Natural killer cell (primary cell): ENCODE results near the gene PLA1A. TPM values are rescaled to one million over a fixed set of nuclear protein-coding genes. Genes with fewer than 3 reads are reported as not detected.
"Not testable (repeated sequence)": the region's sequence is repeated elsewhere in the genome, so short reads cannot be mapped to it uniquely, and the experiment has no call there.

Source experiments
- ATAC-seq, 3 donors: fragments of 150-1000 bp in 2 of 3; fragments of 200-7000 bp in 1 of 3; cut with Tn5 transposase; 1 replicate in 1 of 3; 2 replicates in 2 of 3; pipeline ENCODE4 v1.10.0; 2021; ENCODE audit warnings: mild to moderate bottlenecking in 2 of 3, moderate library complexity in 2 of 3
- DNase-seq, 2 donors: peaks; one replicate each; pipeline versions ENCODE4 v3.0.0 to v3.0.0-alpha.2; 2013 to 2021; ENCODE audit warnings: mixed read lengths in 1 of 2
- H3K27ac ChIP-seq: one replicate; pipeline ENCODE4 v1.5.1; 2013; ENCODE audit warnings: mild to moderate bottlenecking, low read length
- H3K27me3 ChIP-seq: one replicate; pipeline ENCODE4 v1.6.1; 2013; ENCODE audit warnings: low read length; ENCODE audit not compliant: control insufficient read depth, insufficient read depth
- H3K36me3 ChIP-seq: one replicate; pipeline ENCODE4 v1.6.1; 2013; ENCODE audit warnings: low read length; ENCODE audit not compliant: control insufficient read depth, insufficient read depth
- H3K4me1 ChIP-seq: one replicate; pipeline ENCODE4 v1.6.1; 2013; ENCODE audit warnings: low read length; ENCODE audit not compliant: control insufficient read depth, insufficient read depth
- H3K4me3 ChIP-seq: one replicate; pipeline ENCODE4 v1.5.1; 2013; ENCODE audit warnings: low read length
- H3K9me3 ChIP-seq: one replicate; pipeline ENCODE4 v1.6.1; 2013; ENCODE audit warnings: low read length; ENCODE audit not compliant: control insufficient read depth, insufficient read depth
- H3K27ac Mint-ChIP-seq, 2 donors: one replicate each; pipeline ENCODE4 v1.8.0; 2022; ENCODE audit warnings: mild to moderate bottlenecking in 2 of 2, mixed read lengths in 2 of 2, moderate library complexity in 1 of 2
- H3K27me3 Mint-ChIP-seq, 2 donors: one replicate each; pipeline ENCODE4 v1.8.0; 2022; ENCODE audit warnings: low read depth in 2 of 2, mixed read lengths in 2 of 2
- H3K36me3 Mint-ChIP-seq: one replicate; pipeline ENCODE4 v1.8.0; 2022; ENCODE audit warnings: mixed read lengths
- H3K4me1 Mint-ChIP-seq, 2 donors: one replicate each; pipeline ENCODE4 v1.8.0; 2022; ENCODE audit warnings: mixed read lengths in 2 of 2
- H3K4me3 Mint-ChIP-seq: one replicate; pipeline ENCODE4 v1.8.0; 2022; ENCODE audit warnings: mild to moderate bottlenecking, moderate library complexity, mixed read lengths
- H3K9me3 Mint-ChIP-seq, 2 donors: one replicate each; pipeline ENCODE4 v1.8.0; 2022; ENCODE audit warnings: mixed read lengths in 2 of 2
- CTCF ChIP-seq: fragments of 200-600 bp; IDR thresholded peaks from one replicate; pipeline ENCODE4 v1.8.0; 2022; ENCODE audit warnings: antibody characterized with exemption
- WGBS: methylation state at CpG from one replicate; pipeline ENCODE4 v1.1.7; 2013; ENCODE audit warnings: missing lambda C conversion rate; ENCODE audit not compliant: insufficient coverage; 5-methylcytosine and 5-hydroxymethylcytosine counted together
- intact Hi-C: fragments of 100-400 bp; cut with micrococcal nuclease; formaldehyde crosslinking; loops from one replicate; pipeline ENCODE4 v1.14.2; 2022
- total RNA-seq, 4 donors: library from RNA; stranded (reverse); fragments of 120-200 nt in 1 of 4; gene quantifications; one replicate each; pipeline versions ENCODE4 v1.2.3 to v1.2.4, GENCODE V29; 2013 to 2022

PLA1A gene
- total RNA-seq, 3 donors from 2014 or later (not counting 1 experiment from before 2014, with no cell fraction given): 0.20 to 0.34 TPM; not detected in 1

GRCh38 chr3:119589102-119589773 lies 8.4 kb upstream of the PLA1A start:
- H3K4me1 ChIP-seq: no peaks in the 10 kb centered on the region
- ATAC-seq: no peak

GRCh38 chr3:119590706-119591105 lies 7.0 kb upstream of the PLA1A start:
- DNase-seq: no peak
- intact Hi-C loops: no loop called here
- Mint-ChIP-seq H3K4me1 (no peaks in the 10 kb centered on the region), H3K27me3 (peaks cover 0 to 11% of the 10 kb centered on the region in 2 donors), H3K27ac (no peak overlapping the region), H3K9me3 (no peaks in the 10 kb centered on the region), H3K4me3 (no peak overlapping the region), H3K36me3 (no peaks in the 10 kb centered on the region)
- H3K27ac ChIP-seq: no peak overlapping the region
- no peaks in the 10 kb centered on the region for H3K9me3 ChIP-seq
- no peak overlapping the region for H3K4me3 ChIP-seq
- peaks cover under 1% of the 10 kb centered on the region for H3K4me1 ChIP-seq
- H3K27me3 ChIP-seq: no peaks in the 10 kb centered on the region
- H3K36me3 ChIP-seq: no peaks in the 10 kb centered on the region
- TF ChIP-seq CTCF: no peak
- ATAC-seq: no peak
- WGBS: 95% methylated on average over 1 of the region's 1 CpG

More at GRCh38 chr3:119589102-119589773, 8.4 kb upstream of the PLA1A start:
- H3K36me3 ChIP-seq: no peaks in the 10 kb centered on the region
- peaks cover 0 to 11% of the 10 kb centered on the region in 2 donors for H3K27me3 Mint-ChIP-seq
- WGBS: 54% methylated on average over 5 of the region's 6 CpGs
- no peaks in the 10 kb centered on the region for H3K9me3 Mint-ChIP-seq
- intact Hi-C loops: no loop called here
- no peaks in the 10 kb centered on the region for H3K9me3 ChIP-seq
- TF ChIP-seq CTCF: no peak
- no peak for DNase-seq
- H3K4me3 Mint-ChIP-seq: no peak overlapping the region
- H3K27ac Mint-ChIP-seq: no peak overlapping the region
- H3K4me3 ChIP-seq: no peak overlapping the region
- no peaks in the 10 kb centered on the region for H3K27me3 ChIP-seq
- H3K27ac ChIP-seq: no peak overlapping the region
- no peaks in the 10 kb centered on the region for H3K36me3 Mint-ChIP-seq
- no peaks in the 10 kb centered on the region for H3K4me1 Mint-ChIP-seq

GRCh38 chr3:119592861-119593260 lies 4.8 kb upstream of the PLA1A start:
- Histone ChIP-seq H3K36me3 (no peaks in the 10 kb centered on the region), H3K27me3 (no peaks in the 10 kb centered on the region), H3K9me3 (no peaks in the 10 kb centered on the region), H3K4me3 (no peak overlapping the region), H3K4me1 (peaks cover 4% of the 10 kb centered on the region), H3K27ac (no peak overlapping the region)
- Mint-ChIP-seq H3K9me3 (no peaks in the 10 kb centered on the region), H3K27ac (no peak overlapping the region), H3K4me3 (no peak overlapping the region), H3K36me3 (no peaks in the 10 kb centered on the region), H3K27me3 (peaks cover 0 to 11% of the 10 kb centered on the region in 2 donors), H3K4me1 (no peaks in the 10 kb centered on the region)
- intact Hi-C loops: no loop called here
- ATAC-seq (no peak), DNase-seq (no peak)
- 73% methylated on average over 1 of the region's 1 CpG for WGBS
- no peak for TF ChIP-seq CTCF

GRCh38 chr3:119594066-119594465 lies 3.6 kb upstream of the PLA1A start:
- no peaks in the 10 kb centered on the region for H3K36me3 Mint-ChIP-seq
- ATAC-seq: no peak
- H3K9me3 Mint-ChIP-seq: no peaks in the 10 kb centered on the region
- no peak for DNase-seq
- H3K4me3 Mint-ChIP-seq: no peak overlapping the region
- H3K27ac Mint-ChIP-seq: no peak overlapping the region
- no peaks in the 10 kb centered on the region for H3K27me3 ChIP-seq
- H3K27ac ChIP-seq: no peak overlapping the region
- 89% methylated on average over 5 of the region's 5 CpGs for WGBS
- H3K4me3 ChIP-seq: no peak overlapping the region
- no peaks in the 10 kb centered on the region for H3K4me1 Mint-ChIP-seq
- H3K27me3 Mint-ChIP-seq: peaks cover 0 to 11% of the 10 kb centered on the region in 2 donors
- TF ChIP-seq CTCF: no peak
- no peaks in the 10 kb centered on the region for H3K9me3 ChIP-seq
- intact Hi-C loops: no loop called here
- no peaks in the 10 kb centered on the region for H3K36me3 ChIP-seq
- peaks cover 4% of the 10 kb centered on the region for H3K4me1 ChIP-seq

GRCh38 chr3:119594929-119595328 lies 2.8 kb upstream of the PLA1A start:
- not testable (repeated sequence) for H3K4me1 ChIP-seq

More at GRCh38 chr3:119594929-119595328, 2.8 kb upstream of the PLA1A start:
- intact Hi-C loops, H3K36me3 ChIP-seq, DNase-seq, H3K27ac ChIP-seq, H3K4me3 Mint-ChIP-seq, H3K27me3 ChIP-seq, H3K36me3 Mint-ChIP-seq, H3K27ac Mint-ChIP-seq, H3K9me3 ChIP-seq, H3K4me1 Mint-ChIP-seq, ATAC-seq, H3K9me3 Mint-ChIP-seq, H3K4me3 ChIP-seq: not testable (repeated sequence)
- WGBS: no CpG with 5 or more reads among the region's 1 CpG
- peaks cover 0 to 11% of the 10 kb centered on the region in 2 donors for H3K27me3 Mint-ChIP-seq
